ACC112 (cell line): ENCODE measurements around the gene NUP210L.
A peak's percentile ranks its signal among the peaks of the same experiment; 100 is the strongest.

Experiments used
- H2AFZ ChIP-seq: fragments of 200-600 bp; sonication (generic); one replicate; pipeline ENCODE4 v1.6.0; 2017; ENCODE audit warnings: antibody characterized with exemption, low read length; ENCODE audit not compliant: unreplicated experiment
- H3K27ac ChIP-seq: fragments of 200-600 bp; sonication (generic); 2 replicates; pipeline ENCODE4 v1.5.1; 2014; ENCODE audit warnings: low read depth, mild to moderate bottlenecking, antibody characterized with exemption, low read length, moderate library complexity
- H3K27me3 ChIP-seq: fragments of 200-600 bp; sonication (generic); 2 replicates; pipeline ENCODE4 v1.6.1; 2014; ENCODE audit warnings: mild to moderate bottlenecking, antibody characterized with exemption, low read length, moderate library complexity, mixed read lengths; ENCODE audit not compliant: insufficient read depth
- H3K36me3 ChIP-seq: fragments of 200-600 bp; sonication (generic); 2 replicates; pipeline ENCODE4 v1.6.1; 2016; ENCODE audit warnings: mild to moderate bottlenecking, antibody characterized with exemption, low read length, moderate library complexity, mixed read lengths; ENCODE audit not compliant: insufficient read depth
- H3K4me1 ChIP-seq: fragments of 200-600 bp; sonication (generic); one replicate; pipeline ENCODE4 v1.6.1; 2016; ENCODE audit warnings: low read length, mixed read lengths; ENCODE audit not compliant: insufficient read depth, unreplicated experiment, control insufficient read depth
- H3K4me3 ChIP-seq: fragments of 200-600 bp; sonication (generic); 2 replicates; pipeline ENCODE4 v1.5.1; 2014; ENCODE audit warnings: mild to moderate bottlenecking, low read depth, low read length
- H3K79me2 ChIP-seq: fragments of 200-600 bp; sonication (generic); one replicate; pipeline ENCODE4 v1.6.0; 2016; ENCODE audit warnings: low read length; ENCODE audit not compliant: control insufficient read depth, unreplicated experiment, insufficient read depth

Gene NUP210L

GRCh38 chr1:153944005-153944826 is 210.7 kb downstream of the NUP210L start:
- H3K27me3 ChIP-seq: no peaks in the 10 kb centered on the region
- no peak overlapping the region for H2AFZ ChIP-seq
- peaks cover 19% of the 10 kb centered on the region for H3K79me2 ChIP-seq
- H3K36me3 ChIP-seq: peaks cover 11% of the 10 kb centered on the region; the same call in 1 of the 2 replicates
- peaks cover 3% of the 10 kb centered on the region for H3K4me1 ChIP-seq
- H3K4me3 ChIP-seq: peak overlapping the region; percentile 87
- no peak overlapping the region for H3K27ac ChIP-seq

- Histone ChIP-seq H3K79me2 (peaks cover 19% of the 10 kb centered on the region), H3K27ac (no peak overlapping the region), H3K4me3 (no peak overlapping the region), H3K36me3 (peaks cover 5% of the 10 kb centered on the region; the same call in 1 of the 2 replicates), H3K4me1 (peaks cover 3% of the 10 kb centered on the region), H2AFZ (no peak overlapping the region), H3K27me3 (no peaks in the 10 kb centered on the region)
Observed at GRCh38 chr1:153942766-153943549, 211.9 kb downstream of the NUP210L start.
